T-helper 17 cell (primary cell): ENCODE results near the gene GABRG2. TPM values are rescaled to one million over a fixed set of nuclear protein-coding genes. Genes with fewer than 3 reads are reported as not detected.

Source experiments
- total RNA-seq, 4 donors: library from RNA in 2 of 4; stranded (reverse) in 2 of 4; gene quantifications; one replicate each; pipeline ENCODE4 v1.2.3 and lab custom pipeline; 2022 to 2026

GABRG2 gene
- total RNA-seq, 2 donors from 2014 or later: not detected

Other genes with a start within 250 kb of the GABRG2 start
- under 1 TPM in 1 of 2 donors, not detected in 1; 0.10 TPM for gene GABRA1, start 219.7 kb upstream of the GABRG2 start, total RNA-seq